Measurements from ENCODE around the gene MARCHF2.

Gene MARCHF2

DNA sequence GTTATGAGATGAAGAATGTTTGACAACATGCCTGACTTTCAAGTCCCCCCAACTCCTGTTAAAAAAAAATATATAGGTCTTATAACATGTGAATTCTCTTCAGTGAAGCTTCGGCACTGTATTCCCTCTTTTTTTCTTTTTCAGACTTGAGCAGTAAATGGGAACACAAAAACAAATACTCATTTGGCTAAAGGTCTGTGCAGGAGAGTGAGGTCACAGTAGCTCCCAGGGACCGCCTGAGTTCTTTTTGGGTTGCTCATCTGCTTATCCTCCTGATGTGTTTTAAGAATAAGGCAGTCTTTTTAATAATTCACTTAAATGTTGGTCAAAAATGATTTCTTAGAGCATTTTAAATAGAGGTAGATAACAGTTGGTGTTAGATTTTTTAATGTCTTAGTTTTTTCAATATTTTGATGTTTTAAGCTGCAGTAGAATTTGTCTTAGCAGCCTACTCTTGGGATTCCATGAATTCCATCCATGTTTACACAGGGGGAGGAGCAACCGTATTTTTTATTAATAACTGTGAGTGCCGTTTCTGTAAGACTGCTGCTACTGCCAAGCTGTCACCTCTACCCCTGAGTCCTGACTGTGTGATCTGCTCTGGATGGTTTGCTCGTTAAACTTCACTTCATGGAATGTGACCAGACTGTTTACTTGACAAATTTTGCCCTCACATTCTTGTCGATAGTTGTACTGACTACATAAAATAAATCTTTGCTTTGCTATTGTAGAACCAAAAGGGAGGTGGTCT is 46.6 kb downstream of the MARCHF2 start:
- H3K9ac ChIP-seq (ENCODE audit: low read length), result no peak overlapping the region
- H4K20me1 ChIP-seq (ENCODE audit: low read depth, low read length), result peaks cover 64% of the 10 kb centered on the region
- TF ChIP-seq, protein P1, sequence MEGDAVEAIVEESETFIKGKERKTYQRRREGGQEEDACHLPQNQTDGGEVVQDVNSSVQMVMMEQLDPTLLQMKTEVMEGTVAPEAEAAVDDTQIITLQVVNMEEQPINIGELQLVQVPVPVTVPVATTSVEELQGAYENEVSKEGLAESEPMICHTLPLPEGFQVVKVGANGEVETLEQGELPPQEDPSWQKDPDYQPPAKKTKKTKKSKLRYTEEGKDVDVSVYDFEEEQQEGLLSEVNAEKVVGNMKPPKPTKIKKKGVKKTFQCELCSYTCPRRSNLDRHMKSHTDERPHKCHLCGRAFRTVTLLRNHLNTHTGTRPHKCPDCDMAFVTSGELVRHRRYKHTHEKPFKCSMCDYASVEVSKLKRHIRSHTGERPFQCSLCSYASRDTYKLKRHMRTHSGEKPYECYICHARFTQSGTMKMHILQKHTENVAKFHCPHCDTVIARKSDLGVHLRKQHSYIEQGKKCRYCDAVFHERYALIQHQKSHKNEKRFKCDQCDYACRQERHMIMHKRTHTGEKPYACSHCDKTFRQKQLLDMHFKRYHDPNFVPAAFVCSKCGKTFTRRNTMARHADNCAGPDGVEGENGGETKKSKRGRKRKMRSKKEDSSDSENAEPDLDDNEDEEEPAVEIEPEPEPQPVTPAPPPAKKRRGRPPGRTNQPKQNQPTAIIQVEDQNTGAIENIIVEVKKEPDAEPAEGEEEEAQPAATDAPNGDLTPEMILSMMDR (IDR thresholded peaks at IDR 0.05; ENCODE audit: insufficient read depth, low read length, poor library complexity, severe bottlenecking), result no peak
- TF ChIP-seq EZH2phosphoT487 (conservative IDR thresholded peaks at IDR 0.05; ENCODE audit: low read length), result no peak
- H3K79me2 ChIP-seq (ENCODE audit: insufficient read depth, low read length), result peaks cover 97% of the 10 kb centered on the region
- H3K9me3 ChIP-seq (ENCODE audit: insufficient read depth, low read length), result no peaks in the 10 kb centered on the region
- 0 out of 2 replicates have a peak, but pooled peaks cover 5% of the 10 kb centered on the region for H3F3A ChIP-seq (ENCODE audit: insufficient read depth)
- no peak overlapping the region for H3K4me3 ChIP-seq (ENCODE audit: insufficient read depth, low read length, poor library complexity, severe bottlenecking)
- no peak overlapping the region for H3K4me2 ChIP-seq (ENCODE audit: low read depth, low read length, poor library complexity, severe bottlenecking)
- peaks cover 38% of the 10 kb centered on the region for H3K36me3 ChIP-seq (ENCODE audit: low read length)
- no peaks in the 10 kb centered on the region for H3K27me3 ChIP-seq (ENCODE audit: low read length)
- H3K27ac ChIP-seq (ENCODE audit: low read depth, low read length), result no peak overlapping the region
- H2AFZ ChIP-seq (ENCODE audit: low read depth, low read length, severe bottlenecking), result no peak overlapping the region
- H3K9me2 ChIP-seq (replicated peaks; ENCODE audit: insufficient read depth, low read length), result no peaks in the 10 kb centered on the region

DNA sequence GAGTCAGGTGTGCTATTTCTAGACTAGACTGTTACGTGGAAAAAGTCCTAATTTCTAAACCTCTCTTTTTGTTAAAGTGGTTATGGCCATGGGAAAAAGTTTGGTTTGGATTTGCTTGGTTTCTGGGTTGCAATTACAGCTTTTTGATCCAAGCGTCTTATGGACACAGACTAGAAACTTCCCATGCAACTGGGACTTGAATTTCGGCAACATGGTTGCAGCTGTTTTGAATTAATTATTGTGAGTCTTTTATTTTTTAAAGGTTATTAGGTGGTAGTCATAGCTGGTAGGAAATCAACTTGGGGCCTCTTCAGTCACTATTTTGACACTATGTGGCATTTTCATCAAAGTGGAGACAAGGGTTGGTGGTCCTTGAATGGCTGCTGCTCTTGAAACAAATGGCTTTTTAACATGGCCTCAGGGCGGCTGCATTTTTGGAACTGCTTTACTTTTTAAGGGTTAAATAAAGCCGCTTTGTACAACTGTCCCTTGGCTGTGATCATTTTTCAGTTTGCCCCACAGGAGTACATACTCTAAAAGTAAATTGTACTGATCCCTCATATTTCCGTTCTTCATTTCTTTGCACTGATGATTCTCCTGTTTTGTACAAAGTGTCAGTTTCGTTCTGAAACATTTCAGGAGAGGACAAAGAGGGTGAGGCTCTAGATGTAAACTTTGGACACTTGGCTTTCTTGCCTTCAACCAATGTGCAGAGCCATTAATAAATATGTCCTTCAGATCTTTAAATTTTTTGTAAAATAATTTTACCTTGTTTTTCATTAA is 47.6 kb downstream of the MARCHF2 start:
- H3K27ac ChIP-seq (ENCODE audit: low read depth, low read length), result no peak overlapping the region
- H3K4me2 ChIP-seq (ENCODE audit: low read depth, low read length, poor library complexity, severe bottlenecking), result no peak overlapping the region
- no peak overlapping the region for H3K4me3 ChIP-seq (ENCODE audit: insufficient read depth, low read length, poor library complexity, severe bottlenecking)
- peaks cover 41% of the 10 kb centered on the region for H3K36me3 ChIP-seq (ENCODE audit: low read length)
- 0 out of 2 replicates have a peak, but pooled peaks cover 5% of the 10 kb centered on the region for H3F3A ChIP-seq (ENCODE audit: insufficient read depth)
- no peak overlapping the region for H3K9ac ChIP-seq (ENCODE audit: low read length)
- peaks cover 97% of the 10 kb centered on the region for H3K79me2 ChIP-seq (ENCODE audit: insufficient read depth, low read length)
- H3K27me3 ChIP-seq (ENCODE audit: low read length), result no peaks in the 10 kb centered on the region
- H3K9me3 ChIP-seq (ENCODE audit: insufficient read depth, low read length), result no peaks in the 10 kb centered on the region
- peaks cover 63% of the 10 kb centered on the region for H4K20me1 ChIP-seq (ENCODE audit: low read depth, low read length)
- no peak overlapping the region for H2AFZ ChIP-seq (ENCODE audit: low read depth, low read length, severe bottlenecking)
- H3K9me2 ChIP-seq (replicated peaks; ENCODE audit: insufficient read depth, low read length), result no peaks in the 10 kb centered on the region
- no peak for TF ChIP-seq EZH2phosphoT487 (conservative IDR thresholded peaks at IDR 0.05; ENCODE audit: low read length)
- TF ChIP-seq, protein P1 (IDR thresholded peaks at IDR 0.05; ENCODE audit: insufficient read depth, low read length, poor library complexity, severe bottlenecking), result no peak

DNA sequence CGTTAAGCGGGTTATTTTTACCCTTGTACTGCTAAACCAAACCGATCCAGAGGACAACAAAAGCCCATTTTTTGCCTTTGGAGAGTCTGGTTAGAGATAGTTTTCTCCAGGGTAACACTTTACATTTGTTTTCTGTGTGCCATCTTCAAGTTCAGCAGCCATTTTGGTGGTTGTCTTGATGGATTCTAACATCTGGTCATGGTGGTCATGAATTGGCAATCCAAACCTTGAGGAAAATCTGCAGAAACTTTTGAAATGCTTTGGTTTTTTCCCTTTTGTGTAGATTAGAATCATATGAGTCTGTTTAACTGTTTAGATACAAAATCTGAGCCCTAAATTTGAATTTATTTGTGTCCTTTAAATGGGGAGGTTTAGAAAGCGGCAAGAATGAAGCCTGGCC is 48.3 kb downstream of the MARCHF2 start:
- no peak overlapping the region for H3K27ac ChIP-seq (ENCODE audit: low read depth, low read length)
- no peak overlapping the region for H2AFZ ChIP-seq (ENCODE audit: low read depth, low read length, severe bottlenecking)
- H3K9ac ChIP-seq (ENCODE audit: low read length), result no peak overlapping the region
- no peaks in the 10 kb centered on the region for H3K9me2 ChIP-seq (replicated peaks; ENCODE audit: insufficient read depth, low read length)
- no peak overlapping the region for H3K4me3 ChIP-seq (ENCODE audit: insufficient read depth, low read length, poor library complexity, severe bottlenecking)
- H3F3A ChIP-seq (ENCODE audit: insufficient read depth), result 0 out of 2 replicates have a peak, but pooled peaks cover 5% of the 10 kb centered on the region
- no peak overlapping the region for H3K4me2 ChIP-seq (ENCODE audit: low read depth, low read length, poor library complexity, severe bottlenecking)
- peaks cover 91% of the 10 kb centered on the region for H3K79me2 ChIP-seq (ENCODE audit: insufficient read depth, low read length)
- no peaks in the 10 kb centered on the region for H3K27me3 ChIP-seq (ENCODE audit: low read length)
- peaks cover 45% of the 10 kb centered on the region for H3K36me3 ChIP-seq (ENCODE audit: low read length)
- TF ChIP-seq, protein P1 (IDR thresholded peaks at IDR 0.05; ENCODE audit: insufficient read depth, low read length, poor library complexity, severe bottlenecking), result no peak
- TF ChIP-seq EZH2phosphoT487 (conservative IDR thresholded peaks at IDR 0.05; ENCODE audit: low read length), result no peak
- no peaks in the 10 kb centered on the region for H3K9me3 ChIP-seq (ENCODE audit: insufficient read depth, low read length)
- H4K20me1 ChIP-seq (ENCODE audit: low read depth, low read length), result peaks cover 63% of the 10 kb centered on the region
